ENCODE results near the gene PNLIPRP2.

PNLIPRP2 gene

GRCh38 chr10:116657863-116658551, 37.3 kb downstream of the PNLIPRP2 start:
- no peak for DNase-seq

DNA sequence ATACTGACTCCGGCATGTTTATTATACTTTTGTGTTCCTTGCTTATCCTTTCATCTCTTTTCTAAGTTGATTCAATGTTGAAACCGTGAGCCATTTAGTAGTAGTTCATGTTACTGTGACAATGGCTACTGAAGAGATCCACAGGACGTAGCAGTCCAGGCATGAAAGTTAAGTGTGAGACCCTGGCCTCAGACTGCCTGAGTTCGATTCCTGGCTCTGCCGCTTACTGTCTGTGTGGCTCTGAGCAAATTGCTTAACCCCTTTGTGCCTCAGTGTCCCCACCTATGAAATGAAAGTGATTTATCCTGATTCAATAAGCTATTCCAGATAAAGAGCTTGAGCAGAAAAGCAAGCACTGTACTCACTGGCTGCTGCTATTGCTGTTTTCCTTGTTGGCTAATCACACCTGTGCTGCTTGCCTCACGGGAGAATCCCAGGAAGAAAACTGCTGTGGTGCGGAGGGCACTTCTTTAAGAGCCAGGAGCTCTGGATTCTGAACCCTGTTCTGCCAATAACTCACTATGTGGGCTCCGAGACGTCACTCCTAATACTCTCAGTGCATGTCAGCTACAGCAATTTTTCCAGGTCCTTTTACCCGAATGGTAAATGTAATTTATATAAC, 38.4 kb downstream of the PNLIPRP2 start:
- no peak for DNase-seq

DNA sequence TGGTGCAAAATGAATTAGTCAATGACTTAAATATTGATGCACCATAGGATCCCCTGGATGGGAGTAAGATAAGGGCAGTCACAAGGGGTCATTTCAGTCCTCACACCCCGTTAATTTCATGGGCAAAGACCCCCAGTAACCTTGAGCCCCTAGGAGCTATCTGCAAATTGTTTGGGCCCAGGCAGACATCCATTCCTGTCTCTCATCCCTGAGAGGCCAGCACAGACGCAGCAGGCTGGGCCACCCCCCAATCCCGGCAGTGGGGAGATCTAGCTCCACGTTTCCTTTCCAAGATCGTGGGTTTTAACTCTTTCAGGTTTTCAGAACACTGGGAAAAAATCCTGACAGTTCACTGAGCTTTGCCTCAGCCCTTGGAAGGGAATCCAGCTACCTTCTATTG, 40.1 kb downstream of the PNLIPRP2 start:
- no peak for DNase-seq

GRCh38 chr10:116663342-116663741, 42.6 kb downstream of the PNLIPRP2 start:
- DNase-seq, result no peak

DNA sequence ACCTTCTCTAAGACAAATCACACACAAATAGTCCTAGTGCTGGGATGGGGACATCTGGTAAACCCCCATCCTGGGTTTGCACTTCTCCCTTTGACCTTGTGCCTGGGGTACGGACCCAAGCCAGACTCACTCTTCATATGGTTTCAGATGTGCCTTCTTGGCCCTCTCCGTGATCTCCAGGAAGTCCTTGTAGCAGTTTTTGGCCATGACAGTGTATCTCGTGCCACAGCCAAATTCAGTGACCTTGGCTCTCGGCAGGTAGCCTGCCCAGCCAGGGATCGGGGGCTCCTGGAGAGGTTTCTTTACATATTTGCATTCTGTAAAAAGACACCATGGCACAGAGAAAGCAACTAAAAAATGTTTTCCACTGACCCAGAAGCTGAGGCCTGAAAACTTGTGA, 43.9 kb downstream of the PNLIPRP2 start:
- no peak for DNase-seq

GRCh38 chr10:116665541-116666125, 44.9 kb downstream of the PNLIPRP2 start:
- DNase-seq, result no peak

- DNase-seq, result no peak
These were observed 46.7 kb downstream of the PNLIPRP2 start for GRCh38 chr10:116667484-116667883.

DNA sequence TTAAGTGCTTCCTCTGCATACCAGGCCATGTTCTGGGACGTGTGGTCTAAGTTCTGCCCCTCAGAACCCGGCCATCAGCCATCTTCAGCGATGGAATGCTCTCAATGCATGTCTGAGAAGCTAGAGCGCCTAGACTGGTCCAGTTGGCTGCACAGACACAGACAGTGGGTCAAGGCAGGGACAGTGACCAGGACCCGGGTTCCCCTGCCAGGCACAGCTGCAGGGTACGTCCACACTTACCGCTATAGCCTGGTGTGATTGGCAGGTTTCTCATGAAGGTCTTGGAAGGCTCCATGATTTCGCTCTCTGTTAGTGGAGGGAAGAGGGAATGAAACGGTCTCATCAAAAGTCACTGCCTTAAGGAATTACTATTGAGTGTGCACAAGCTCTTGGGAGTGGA, 47.3 kb downstream of the PNLIPRP2 start:
- DNase-seq, result no peak

- no peak for DNase-seq
These were observed 47.7 kb downstream of the PNLIPRP2 start for GRCh38 chr10:116668446-116668845.

DNA sequence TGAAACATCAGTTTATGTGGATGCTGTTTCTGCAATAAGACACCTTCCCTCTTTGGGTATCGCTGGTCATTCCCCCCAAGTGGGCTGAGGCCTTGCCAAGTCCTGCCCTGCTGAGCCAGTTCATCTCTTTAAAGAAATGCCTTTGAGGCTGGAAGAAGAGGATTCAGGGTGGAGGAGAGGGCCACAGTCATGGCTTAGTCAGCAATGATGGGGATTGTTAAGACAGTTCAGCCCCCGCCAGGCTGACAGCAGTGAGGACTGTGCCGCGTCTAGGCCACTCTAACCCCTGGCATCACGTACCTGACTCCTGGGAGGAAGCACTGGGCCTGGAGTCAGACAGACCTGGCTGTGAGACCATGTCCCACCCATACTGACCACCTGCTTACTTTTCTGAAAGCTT, 48.3 kb downstream of the PNLIPRP2 start:
- no peak for DNase-seq

DNA sequence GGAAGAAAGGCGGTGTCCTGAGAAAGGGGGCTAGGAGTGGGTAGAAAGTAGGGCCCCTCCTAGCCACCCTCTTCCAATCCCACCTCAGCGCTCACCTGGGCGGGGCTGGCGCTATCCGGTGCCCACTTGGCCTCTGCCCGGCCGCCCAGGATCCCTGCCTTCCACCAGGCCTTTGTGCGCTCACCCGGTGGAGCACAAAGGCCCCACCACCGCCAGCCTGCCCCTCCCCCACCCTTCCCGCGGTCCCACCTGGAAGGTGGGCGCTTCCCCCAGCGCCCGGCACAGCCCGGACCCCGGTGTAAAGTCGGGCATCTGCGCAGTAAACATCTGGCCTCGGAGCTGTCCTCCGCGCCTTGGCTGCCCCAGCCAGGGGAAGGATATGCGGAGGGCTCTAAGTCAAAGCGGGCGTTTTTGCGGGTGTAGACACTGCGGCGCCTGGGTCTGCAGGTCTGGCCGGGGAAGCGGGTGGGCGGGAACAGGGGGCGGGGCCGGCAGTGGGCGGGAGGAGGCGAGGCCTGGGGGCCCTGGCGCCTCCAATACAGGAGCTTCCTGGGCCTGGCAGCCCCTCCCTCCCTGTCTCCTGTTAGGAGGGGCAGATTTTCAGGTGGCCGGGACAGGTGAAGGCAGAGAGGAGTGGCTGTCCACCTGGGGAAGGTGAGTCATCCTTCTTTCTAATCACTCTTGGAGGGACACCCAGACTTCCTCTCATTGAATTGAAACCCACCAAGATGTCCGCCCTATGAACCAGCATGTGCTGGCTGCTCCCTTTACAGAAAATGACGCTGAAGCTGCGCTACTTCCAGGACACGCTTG, 49.3 kb downstream of the PNLIPRP2 start:
- DNase-seq, result no peak

- DNase-seq, result no peak
These were observed 50.0 kb downstream of the PNLIPRP2 start for GRCh38 chr10:116670706-116671105.

GRCh38 chr10:116671274-116671926, 50.6 kb downstream of the PNLIPRP2 start:
- DNase-seq, result no peak

DNA sequence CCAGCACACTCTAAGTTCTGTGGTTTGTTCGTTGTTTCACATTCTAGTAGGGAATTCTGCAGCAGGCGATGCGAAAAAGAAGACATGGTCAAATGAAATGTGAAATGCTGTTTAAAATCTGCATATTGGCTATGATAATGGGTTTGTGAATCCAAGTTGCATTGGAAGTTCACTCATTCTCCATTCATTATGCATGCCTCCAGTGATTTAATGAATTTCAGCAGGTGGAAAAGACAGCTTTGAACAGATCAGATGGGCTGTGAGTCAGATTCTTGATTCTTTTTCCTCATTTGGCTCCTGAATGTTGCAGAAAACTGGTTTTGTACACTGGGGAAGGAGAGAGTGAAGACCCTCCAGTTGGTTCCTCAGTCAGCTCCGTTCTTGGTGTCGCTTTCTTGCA, 52.1 kb downstream of the PNLIPRP2 start:
- DNase-seq, result no peak

DNA sequence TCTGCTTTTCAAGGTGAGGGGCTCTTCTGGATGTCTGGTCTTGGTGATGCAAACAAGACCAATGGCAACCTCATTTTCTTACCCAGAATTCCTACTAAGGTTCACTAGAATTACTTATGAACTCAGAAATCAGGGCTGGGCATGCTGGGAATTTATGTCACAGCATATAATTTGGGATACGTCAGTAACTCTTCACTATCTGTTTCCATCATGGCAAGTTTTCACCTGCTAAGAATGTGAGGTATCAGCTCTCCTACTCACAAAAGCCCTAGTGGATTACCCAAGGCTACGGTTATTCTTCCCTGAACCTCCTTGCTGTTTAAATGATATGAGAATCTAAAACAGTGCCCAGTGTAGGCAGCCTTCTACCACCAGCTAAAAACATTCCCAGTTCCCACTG, 53.1 kb downstream of the PNLIPRP2 start:
- no peak for DNase-seq

DNA sequence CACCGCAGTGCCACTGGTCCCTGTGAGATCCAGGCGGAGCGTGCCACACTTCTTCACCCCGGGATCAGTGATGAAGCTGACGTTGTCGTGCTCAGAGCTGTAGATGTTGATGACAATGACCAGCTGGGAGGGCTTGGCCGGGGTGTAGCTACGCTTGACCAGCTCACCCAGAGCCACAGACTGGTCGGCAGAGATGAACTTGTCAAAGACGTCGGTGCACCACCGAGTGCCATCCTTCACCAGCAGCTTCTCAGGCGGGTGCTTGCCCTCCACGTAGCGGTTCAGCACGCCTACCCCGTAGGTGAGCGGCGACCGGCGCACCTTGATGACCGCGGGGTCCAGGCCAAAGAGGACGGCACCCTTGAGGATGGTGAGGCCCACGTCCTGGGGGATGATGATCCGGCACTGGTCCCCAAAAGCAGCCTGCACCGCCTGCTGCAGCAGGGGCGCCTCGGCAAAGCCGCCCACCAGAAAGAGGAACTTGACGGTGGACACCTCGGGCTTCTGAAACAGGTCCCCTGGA, 54.2 kb downstream of the PNLIPRP2 start:
- no peak for DNase-seq

DNA sequence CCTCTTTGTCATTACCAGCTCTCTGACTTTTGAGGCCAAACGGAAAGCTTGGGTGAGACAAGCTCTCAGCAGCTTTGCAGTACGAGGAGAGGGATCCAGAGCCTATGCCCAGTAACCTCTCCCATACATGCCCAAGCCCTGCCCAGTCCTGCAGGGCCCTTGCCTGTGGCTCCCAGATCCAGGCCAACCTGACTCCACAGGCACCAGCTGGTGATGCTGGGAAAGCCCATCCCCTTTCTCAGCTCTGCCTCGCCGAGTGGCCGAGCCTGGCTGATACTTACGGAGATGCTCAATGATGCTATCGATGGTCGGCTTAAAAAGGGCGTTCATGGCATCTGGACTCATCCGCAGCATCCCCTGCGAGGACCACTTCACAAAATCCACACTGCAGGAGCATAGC, 55.4 kb downstream of the PNLIPRP2 start:
- no peak for DNase-seq

GRCh38 chr10:116676633-116677032, 55.9 kb downstream of the PNLIPRP2 start:
- DNase-seq, result no peak

DNA sequence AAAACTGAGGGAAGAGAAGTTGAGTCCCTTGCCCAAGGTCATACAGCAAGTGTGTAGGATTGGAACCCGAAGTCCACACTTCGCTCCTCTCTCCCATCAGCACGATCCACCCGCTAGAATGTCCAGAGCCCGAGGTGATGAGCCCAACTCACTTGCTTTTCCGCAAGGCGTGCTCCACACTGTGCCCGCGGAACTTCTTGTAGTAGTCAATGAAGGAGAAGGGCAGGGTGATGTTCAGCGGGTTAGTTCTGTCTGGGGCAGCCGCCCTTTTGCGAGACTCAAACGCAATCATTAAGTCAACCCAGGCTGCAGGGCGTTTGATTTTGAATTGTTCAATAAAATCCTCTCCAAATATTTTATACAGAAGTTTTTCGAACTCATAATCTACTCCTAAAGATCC, 58.6 kb downstream of the PNLIPRP2 start:
- DNase-seq, result no peak

DNA sequence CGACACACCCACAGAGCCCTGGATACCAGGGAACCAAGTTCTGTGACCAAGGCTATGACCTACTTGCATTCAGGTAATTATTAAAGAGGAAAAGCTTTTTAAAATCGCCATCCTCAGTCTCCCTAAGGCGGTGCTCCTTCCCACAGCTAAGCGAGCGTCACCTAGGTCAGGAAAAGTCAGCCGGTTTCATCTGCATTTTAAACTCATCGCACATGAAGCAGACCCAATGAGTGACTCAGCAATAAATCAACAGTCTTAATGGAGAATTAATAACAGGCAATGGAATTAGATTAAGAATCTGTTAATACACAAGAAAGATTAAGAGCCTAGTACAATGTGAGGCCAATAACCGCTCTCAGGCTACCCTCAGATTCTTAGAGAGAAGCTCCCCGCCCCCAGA, 62.4 kb downstream of the PNLIPRP2 start:
- DNase-seq, result no peak

DNA sequence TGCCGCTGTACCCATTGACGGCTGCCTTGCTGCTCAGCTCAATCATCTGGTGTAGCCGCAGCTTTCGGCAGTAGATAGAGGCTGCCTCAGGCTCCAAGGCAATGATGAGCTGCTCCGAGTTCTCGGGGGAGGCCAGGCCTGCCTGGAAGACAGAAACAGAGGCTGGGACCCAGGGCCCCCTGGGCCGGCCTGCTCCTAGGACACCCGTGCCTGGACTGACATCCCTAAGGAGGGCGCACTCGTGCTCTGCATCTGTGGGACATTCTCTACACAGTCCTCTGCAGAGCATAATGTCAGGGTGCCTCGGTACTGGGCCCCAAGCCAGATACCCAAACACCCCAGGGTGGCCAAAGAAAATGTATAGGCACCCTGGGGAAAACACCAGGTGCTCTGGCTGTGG, 63.1 kb downstream of the PNLIPRP2 start:
- no peak for DNase-seq

GRCh38 chr10:116684781-116685180, 64.0 kb downstream of the PNLIPRP2 start:
- no peak for DNase-seq

- no peak for DNase-seq
These were observed 65.1 kb downstream of the PNLIPRP2 start for GRCh38 chr10:116685807-116686206.

Measured in activated CD4-positive, alpha-beta T cell treated with anti-CD3 and anti-CD28 coated beads, Interleukin-2, amount 50 U/mL, for 16 hours (primary cell).